IPS-15b (cell line): ENCODE data around the gene DUS1L.

Experiments used
- H3K27me3 ChIP-seq: one replicate; pipeline ENCODE4 v1.6.1; 2013; ENCODE audit warnings: low read length; ENCODE audit not compliant: control insufficient read depth, insufficient read depth
- H3K36me3 ChIP-seq: one replicate; pipeline ENCODE4 v1.6.1; 2013; ENCODE audit warnings: low read length; ENCODE audit not compliant: control insufficient read depth, insufficient read depth
- H3K4me1 ChIP-seq: one replicate; pipeline ENCODE4 v1.6.1; 2013; ENCODE audit warnings: mild to moderate bottlenecking, low read length; ENCODE audit not compliant: control insufficient read depth, insufficient read depth
- H3K4me3 ChIP-seq: one replicate; pipeline ENCODE4 v1.5.1; 2013; ENCODE audit warnings: low read depth, low read length
- H3K9ac ChIP-seq: one replicate; pipeline ENCODE4 v1.6.1; 2013; ENCODE audit warnings: low read depth, mild to moderate bottlenecking, low read length
- H3K9me3 ChIP-seq: one replicate; pipeline ENCODE4 v1.6.1; 2013; ENCODE audit warnings: mild to moderate bottlenecking, low read length; ENCODE audit not compliant: control insufficient read depth, insufficient read depth

The DUS1L gene

GRCh38 chr17:82019690-82020571 is 45.7 kb downstream of the DUS1L start:
- Histone ChIP-seq H3K4me3 (no peak overlapping the region), H3K27me3 (no peaks in the 10 kb centered on the region), H3K4me1 (no peaks in the 10 kb centered on the region), H3K36me3 (peaks cover 17% of the 10 kb centered on the region), H3K9me3 (no peaks in the 10 kb centered on the region), H3K9ac (no peak overlapping the region)

DNA sequence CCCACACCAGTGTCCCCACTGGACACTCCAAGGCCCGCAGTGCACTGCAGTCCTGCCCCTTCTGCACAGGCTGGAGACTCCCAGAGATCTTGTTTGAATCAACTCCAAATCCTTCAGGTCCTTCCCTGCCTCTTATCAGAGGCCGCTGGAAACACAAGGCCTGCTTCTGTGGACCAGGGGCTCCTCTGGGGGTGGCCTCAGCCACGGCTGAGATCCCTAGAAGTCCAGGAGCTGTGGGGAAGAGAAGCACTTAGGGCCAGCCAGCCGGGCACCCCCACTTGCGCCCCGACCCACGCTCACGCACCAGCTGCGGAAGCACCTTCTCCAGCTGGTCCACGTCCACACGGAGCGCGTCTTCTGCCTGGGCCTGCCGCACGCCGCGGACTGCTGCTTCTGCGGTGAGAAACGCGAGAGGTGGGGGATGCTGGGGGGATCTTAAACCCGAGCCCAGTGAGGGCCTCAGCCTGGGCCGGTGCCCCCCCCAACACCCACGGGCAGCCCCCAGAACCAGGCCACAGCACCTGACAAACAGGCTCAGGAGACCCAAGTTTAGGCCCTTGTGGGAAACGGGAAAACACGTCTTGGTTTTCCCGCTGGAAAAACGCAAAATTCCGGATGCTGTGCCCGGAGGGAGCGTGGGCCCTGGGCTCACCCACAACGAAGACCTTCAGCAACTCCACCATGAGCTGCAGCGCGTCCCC is 46.5 kb downstream of the DUS1L start:
- no peaks in the 10 kb centered on the region for H3K4me1 ChIP-seq

DNA sequence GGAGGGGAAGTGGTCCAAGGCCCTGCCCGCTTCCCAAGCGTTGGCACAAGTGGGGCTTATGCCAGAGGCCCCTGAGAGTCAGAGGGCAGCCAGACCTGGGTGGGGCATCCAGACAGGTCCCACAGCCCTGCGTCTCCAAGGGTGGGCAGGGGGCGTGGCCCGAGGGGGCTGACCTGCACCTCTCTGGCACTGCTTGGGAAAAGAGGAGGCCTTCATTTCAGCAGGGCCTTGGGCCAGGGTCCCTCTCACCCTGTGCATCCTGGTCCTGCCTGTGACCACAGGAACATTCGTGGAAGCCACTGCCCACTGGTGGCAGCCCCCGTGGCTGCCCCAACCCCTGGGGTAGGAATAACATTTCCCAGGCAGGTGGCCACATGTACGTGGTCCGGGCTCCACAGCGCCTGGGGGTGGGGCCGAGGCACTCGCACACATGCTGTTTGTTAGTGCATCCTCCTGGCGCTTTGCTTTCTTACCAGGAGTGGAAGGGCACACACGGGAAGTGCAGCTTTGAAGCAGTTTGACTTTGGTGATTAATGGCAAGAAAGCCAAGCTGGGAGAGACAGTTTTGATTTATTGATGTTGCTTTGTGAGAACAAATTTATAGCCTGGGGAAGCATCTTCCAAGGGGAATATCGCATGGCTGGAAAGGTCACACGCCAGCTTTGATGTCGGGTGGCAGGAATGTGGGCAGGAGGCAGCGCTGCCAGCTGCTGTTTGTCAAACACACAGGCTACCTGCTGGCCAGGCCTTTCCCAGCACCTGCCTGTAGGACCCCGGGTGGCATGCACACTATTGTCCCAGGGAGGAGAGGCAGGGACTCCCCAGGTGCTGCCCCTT is 47.2 kb downstream of the DUS1L start:
- Histone ChIP-seq H3K36me3 (peaks cover 17% of the 10 kb centered on the region), H3K4me3 (no peak overlapping the region), H3K4me1 (no peaks in the 10 kb centered on the region), H3K9me3 (no peaks in the 10 kb centered on the region), H3K9ac (no peak overlapping the region), H3K27me3 (no peaks in the 10 kb centered on the region)

More for the DNA sequence above, 46.5 kb downstream of the DUS1L start:
- H3K9me3 ChIP-seq = no peaks in the 10 kb centered on the region
- H3K9ac ChIP-seq = no peak overlapping the region
- H3K4me3 ChIP-seq = no peak overlapping the region
- peaks cover 17% of the 10 kb centered on the region for H3K36me3 ChIP-seq
- no peaks in the 10 kb centered on the region for H3K27me3 ChIP-seq

DNA sequence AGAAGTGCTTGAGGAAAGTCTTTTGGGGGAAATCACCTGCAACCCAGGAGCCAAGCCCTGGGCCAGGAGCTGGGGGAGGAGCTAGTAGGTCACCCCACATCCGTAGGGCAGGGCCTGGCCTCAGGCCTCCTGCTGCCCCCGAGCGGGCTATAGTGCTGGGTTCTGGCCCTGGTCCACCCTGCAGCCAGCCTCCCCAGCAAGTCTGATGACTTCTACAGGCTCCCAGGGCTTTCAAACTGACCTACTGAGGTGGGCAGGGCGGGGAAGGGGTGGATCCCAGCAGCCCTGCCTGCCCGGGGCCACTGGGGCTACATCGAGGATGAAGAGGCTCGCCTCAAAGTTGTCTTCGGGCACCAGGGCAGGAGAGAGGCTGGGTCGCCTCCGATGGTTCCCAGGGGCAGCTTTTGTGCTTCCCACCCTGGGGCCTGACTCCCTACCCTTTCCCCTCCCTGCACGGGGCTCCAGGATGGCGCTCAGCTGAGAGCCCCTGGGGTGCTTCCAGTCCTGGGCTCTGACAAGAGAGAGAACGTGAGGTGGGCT is 47.9 kb downstream of the DUS1L start:
- no peaks in the 10 kb centered on the region for H3K4me1 ChIP-seq
- peaks cover 17% of the 10 kb centered on the region for H3K36me3 ChIP-seq
- no peak overlapping the region for H3K4me3 ChIP-seq
- H3K9ac ChIP-seq = no peak overlapping the region
- H3K9me3 ChIP-seq = no peaks in the 10 kb centered on the region
- no peaks in the 10 kb centered on the region for H3K27me3 ChIP-seq

GRCh38 chr17:82016875-82017459 is 48.6 kb downstream of the DUS1L start:
- Histone ChIP-seq H3K9me3 (no peaks in the 10 kb centered on the region), H3K27me3 (no peaks in the 10 kb centered on the region), H3K4me3 (no peak overlapping the region), H3K9ac (no peak overlapping the region), H3K36me3 (peaks cover 21% of the 10 kb centered on the region), H3K4me1 (no peaks in the 10 kb centered on the region)

DNA sequence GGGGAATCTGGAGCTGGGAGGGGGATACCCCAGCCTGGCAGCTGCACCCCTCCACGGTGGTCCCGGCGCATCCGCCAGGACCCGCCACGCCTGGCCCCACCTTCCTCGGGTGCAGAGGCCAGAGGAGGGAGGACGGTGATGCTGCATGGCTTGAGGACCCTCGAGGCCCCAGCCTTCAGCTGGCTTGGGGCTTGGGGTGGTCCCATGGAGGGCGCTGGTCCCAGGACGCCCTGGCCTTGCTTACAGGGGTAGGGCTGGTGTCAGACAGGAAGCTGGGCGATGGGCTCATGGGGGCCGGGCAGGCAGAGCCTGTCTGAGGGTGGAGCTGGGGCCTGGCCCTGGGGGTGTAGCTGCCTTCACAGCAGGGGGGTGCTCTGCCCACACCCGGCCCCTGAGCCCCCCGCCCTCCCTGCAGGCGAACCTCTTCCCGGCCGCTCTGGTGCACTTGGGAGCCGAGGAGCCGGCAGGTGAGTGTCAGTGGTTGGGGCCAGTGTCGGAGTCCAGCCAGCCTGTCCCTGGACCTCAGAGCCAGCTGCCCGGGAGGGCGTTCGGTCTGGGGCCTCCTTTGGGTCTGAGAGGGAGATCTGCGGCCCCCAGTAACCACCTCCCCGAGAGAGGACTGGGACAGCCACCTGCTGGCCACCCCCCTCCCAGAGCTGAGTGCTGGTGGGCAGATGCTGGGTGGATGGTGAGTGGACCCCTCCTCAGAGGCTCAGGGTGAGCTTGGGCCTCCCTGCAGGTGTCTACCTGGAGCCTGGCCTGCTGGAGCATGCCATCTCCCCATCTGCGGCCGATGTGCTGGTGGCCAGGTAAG is 49.3 kb downstream of the DUS1L start:
- no peak overlapping the region for H3K9ac ChIP-seq

DNA sequence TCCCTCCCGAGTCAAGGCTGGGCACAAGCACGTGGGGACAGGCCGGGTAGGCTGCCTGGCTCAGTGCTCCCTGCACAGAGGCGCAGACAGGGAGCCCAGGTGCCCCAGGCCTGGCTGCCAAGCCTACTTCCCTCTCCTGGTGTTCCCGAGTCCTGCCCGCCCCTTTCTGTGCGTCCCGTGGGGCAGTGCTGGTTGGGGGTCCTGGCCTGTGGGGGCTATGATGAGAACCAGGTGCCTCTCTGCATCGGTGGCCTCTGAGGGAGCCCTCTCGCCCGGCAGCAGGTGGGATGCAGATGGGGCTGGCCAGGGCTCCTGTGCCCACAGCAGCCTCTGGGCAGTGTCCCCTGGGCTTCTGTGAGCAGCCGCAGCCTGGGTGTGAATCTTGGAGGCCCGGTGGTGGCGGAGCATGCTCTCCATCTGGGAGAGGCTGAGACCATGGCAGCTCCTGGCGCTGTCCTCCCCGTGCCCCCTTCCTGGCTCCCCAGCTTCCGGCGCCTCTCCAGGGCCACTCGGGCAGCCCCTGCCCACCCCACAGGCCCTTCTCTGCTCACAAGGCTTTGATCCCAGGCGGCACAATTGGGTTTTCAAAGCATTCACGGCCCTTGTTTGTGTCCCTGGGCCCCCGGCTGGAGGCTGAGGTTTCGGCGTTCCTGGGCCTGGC is 50.2 kb downstream of the DUS1L start:
- peaks cover 19% of the 10 kb centered on the region for H3K36me3 ChIP-seq
- no peaks in the 10 kb centered on the region for H3K4me1 ChIP-seq
- H3K4me3 ChIP-seq = no peak overlapping the region
- H3K9me3 ChIP-seq = no peaks in the 10 kb centered on the region
- no peak overlapping the region for H3K9ac ChIP-seq
- no peaks in the 10 kb centered on the region for H3K27me3 ChIP-seq

More for the DNA sequence above, 49.3 kb downstream of the DUS1L start:
- H3K27me3 ChIP-seq = no peaks in the 10 kb centered on the region
- peaks cover 21% of the 10 kb centered on the region for H3K36me3 ChIP-seq
- H3K9me3 ChIP-seq = no peaks in the 10 kb centered on the region
- H3K4me1 ChIP-seq = no peaks in the 10 kb centered on the region
- no peak overlapping the region for H3K4me3 ChIP-seq

- Histone ChIP-seq H3K9ac (no peak overlapping the region), H3K9me3 (no peaks in the 10 kb centered on the region), H3K36me3 (peaks cover 19% of the 10 kb centered on the region), H3K27me3 (no peaks in the 10 kb centered on the region), H3K4me1 (no peaks in the 10 kb centered on the region), H3K4me3 (no peak overlapping the region)
Measured at GRCh38 chr17:82014971-82015310, 50.7 kb downstream of the DUS1L start.

DNA sequence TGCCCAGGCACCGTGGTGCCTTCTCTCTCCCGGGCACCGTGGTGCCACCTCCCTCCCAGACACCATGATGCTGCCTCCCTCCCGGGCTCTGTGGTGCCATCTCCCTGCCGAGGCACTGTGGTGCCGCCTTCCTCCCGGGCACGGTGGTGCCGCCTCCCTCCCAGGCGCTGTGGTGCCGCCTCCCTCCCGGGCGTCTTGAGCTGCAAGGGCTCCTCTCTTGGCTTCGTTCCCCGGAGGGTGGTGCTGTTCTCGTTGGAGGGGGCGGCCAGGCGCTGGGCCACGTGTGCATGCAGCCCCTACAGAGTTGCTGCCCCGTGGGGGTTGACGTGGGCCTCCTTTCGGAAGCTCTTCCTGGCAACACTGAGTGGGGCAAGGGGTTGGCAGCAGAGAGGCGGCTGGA is 51.2 kb downstream of the DUS1L start:
- Histone ChIP-seq H3K9ac (no peak overlapping the region), H3K4me3 (no peak overlapping the region), H3K9me3 (no peaks in the 10 kb centered on the region), H3K36me3 (peaks cover 19% of the 10 kb centered on the region), H3K4me1 (no peaks in the 10 kb centered on the region), H3K27me3 (no peaks in the 10 kb centered on the region)

DNA sequence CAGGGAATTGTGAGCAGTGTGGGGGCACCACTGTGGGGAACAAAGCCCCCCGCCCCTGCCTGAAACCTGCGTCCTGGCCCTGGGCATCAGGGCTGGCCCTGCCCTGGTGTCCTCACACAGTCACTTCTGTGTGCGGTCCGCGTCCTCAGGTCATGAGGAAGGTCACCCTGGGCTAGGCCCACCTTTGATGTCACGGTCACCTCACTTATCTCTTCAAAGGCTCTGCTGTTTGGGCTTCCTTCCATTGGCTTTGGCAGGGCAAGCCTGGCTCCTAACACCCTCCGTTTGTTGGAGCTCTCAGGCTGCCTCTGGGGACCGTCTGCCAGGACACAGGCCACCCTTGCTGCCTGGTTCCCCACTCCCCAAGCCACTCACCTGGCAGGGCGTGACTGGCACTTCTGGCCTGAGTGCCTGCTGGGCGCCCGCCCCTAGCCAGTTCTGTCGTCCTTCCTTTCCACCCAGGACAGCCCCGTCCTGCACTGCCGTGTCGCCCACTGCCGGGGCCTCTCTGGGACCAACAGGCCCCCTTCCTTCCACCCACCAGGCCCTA is 51.8 kb downstream of the DUS1L start:
- no peak overlapping the region for H3K9ac ChIP-seq
- no peak overlapping the region for H3K4me3 ChIP-seq
- H3K4me1 ChIP-seq = no peaks in the 10 kb centered on the region
- H3K36me3 ChIP-seq = peaks cover 14% of the 10 kb centered on the region
- no peaks in the 10 kb centered on the region for H3K9me3 ChIP-seq
- no peaks in the 10 kb centered on the region for H3K27me3 ChIP-seq
